Measurements from ENCODE around the gene DLD. TPM values are rescaled to one million over a fixed set of nuclear protein-coding genes. Genes with fewer than 3 reads are reported as not detected.

Gene DLD
- total RNA-seq, 2 donors from 2014 or later: 119 to 183 TPM

GRCh38 chr7:107937531-107937930 lies 46.5 kb downstream of the DLD start:
- Histone ChIP-seq H3K27ac (peak overlapping the region; percentile 55), H3K9ac (ENCODE audit: low read depth in 2 of 2, low read length in 2 of 2) (no peak overlapping the region), H3K27me3 (no peaks in the 10 kb centered on the region), H3K9me3 (no peaks in the 10 kb centered on the region), H3K36me3 (peaks cover 12% of the 10 kb centered on the region), H3K4me1 (no peaks in the 10 kb centered on the region), H3K4me3 (no peak overlapping the region)
- TF ChIP-seq CTCF (IDR thresholded peaks at IDR 0.05): no peak
- intact Hi-C loops (cut with DNase I): loop anchor here (10.0 kb wide), 1 partner anchor 47 kb away; no protein-coding TSS in a partner anchor
- DNase-seq: no peak

DNA sequence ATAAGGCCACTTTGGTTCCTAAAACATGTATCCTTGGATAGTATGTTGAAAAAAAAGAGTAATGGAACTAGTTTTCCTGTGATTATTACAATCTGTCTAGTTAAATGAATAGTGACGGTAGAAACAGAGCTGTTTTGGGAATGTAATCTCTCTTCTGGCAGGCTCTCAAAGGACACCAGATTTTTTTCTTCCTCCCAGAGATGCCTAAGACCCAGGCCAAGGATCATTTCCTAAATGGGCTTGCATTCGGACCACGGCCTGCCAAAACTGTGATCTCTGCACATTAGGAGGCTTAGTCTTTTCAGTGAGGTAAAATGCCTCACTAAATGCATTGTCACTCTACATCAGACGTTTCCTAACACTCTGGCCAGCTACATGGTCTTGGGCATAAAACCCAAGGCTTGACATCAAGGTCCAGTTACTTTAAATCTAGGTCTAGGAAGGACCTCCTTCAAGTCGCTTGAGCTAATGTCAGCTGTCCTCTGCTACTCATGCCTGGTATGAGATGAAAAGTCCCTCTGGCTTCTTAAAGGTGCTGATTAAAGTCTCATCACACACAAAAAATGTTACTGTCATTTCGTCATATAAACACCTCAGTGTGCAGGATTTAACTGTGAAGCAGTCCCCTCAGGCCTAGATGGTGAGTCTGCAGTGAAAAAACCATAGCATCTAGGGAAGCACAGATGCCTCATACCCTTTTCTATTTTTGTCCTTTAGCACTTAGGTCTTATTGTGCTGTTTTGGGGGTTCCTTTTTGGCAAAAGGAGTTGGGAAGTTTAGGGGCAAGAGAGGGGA lies 47.7 kb downstream of the DLD start:
- H3K27ac ChIP-seq: peak overlapping the region; percentile 55
- H3K36me3 ChIP-seq: peaks cover 12% of the 10 kb centered on the region
- H3K9ac ChIP-seq (ENCODE audit: low read depth in 2 of 2, low read length in 2 of 2): no peak overlapping the region
- no peaks in the 10 kb centered on the region for H3K4me1 ChIP-seq
- intact Hi-C loops (cut with DNase I): loop anchor here (10.0 kb wide), 1 partner anchor 46 kb away; no protein-coding TSS in a partner anchor
- H3K9me3 ChIP-seq: no peaks in the 10 kb centered on the region
- no peak for DNase-seq
- H3K4me3 ChIP-seq: no peak overlapping the region
- no peaks in the 10 kb centered on the region for H3K27me3 ChIP-seq
- TF ChIP-seq CTCF (IDR thresholded peaks at IDR 0.05): no peak

GRCh38 chr7:107939573-107940489 lies 48.8 kb downstream of the DLD start:
- H3K9me3 ChIP-seq: no peaks in the 10 kb centered on the region
- H3K4me1 ChIP-seq: no peaks in the 10 kb centered on the region
- H3K4me3 ChIP-seq: no peak overlapping the region
- intact Hi-C loops (cut with DNase I): loop anchor here (10.0 kb wide), 1 partner anchor 45 kb away; no protein-coding TSS in a partner anchor
- peak overlapping the region; percentile 55 for H3K27ac ChIP-seq
- H3K36me3 ChIP-seq: peaks cover 12% of the 10 kb centered on the region
- no peak overlapping the region for H3K9ac ChIP-seq (ENCODE audit: low read depth in 2 of 2, low read length in 2 of 2)
- H3K27me3 ChIP-seq: no peaks in the 10 kb centered on the region
- TF ChIP-seq CTCF (IDR thresholded peaks at IDR 0.05): no peak
- no peak for DNase-seq

GRCh38 chr7:107940951-107941350 lies 50.0 kb downstream of the DLD start:
- no peak overlapping the region for H3K9ac ChIP-seq (ENCODE audit: low read depth in 2 of 2, low read length in 2 of 2)
- H3K36me3 ChIP-seq: peaks cover 12% of the 10 kb centered on the region
- no peak for DNase-seq
- H3K4me1 ChIP-seq: no peaks in the 10 kb centered on the region
- no peaks in the 10 kb centered on the region for H3K9me3 ChIP-seq
- H3K27ac ChIP-seq: no peak overlapping the region
- H3K4me3 ChIP-seq: no peak overlapping the region
- intact Hi-C loops (cut with DNase I): no loop called here
- TF ChIP-seq CTCF (IDR thresholded peaks at IDR 0.05): no peak
- no peaks in the 10 kb centered on the region for H3K27me3 ChIP-seq

DNA sequence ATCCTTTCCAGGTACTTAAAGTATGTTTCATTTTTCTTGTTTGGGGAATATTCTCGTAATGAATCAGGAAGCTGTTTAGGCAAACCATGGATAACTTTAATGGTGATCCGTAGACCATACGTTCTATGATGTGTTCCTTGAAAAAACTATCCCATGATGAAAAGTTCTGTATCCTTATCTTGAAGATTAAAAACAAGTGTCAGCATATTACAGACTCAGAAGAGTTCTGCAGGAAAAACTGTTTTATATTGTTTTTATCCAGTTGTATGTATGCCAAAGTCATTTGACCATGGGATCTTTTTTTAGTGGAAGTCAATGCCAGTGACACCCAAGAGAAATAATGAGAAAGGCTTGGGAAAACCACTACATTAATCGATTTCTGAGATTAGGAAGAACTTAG lies 52.0 kb downstream of the DLD start:
- intact Hi-C loops (cut with DNase I): no loop called here
- Histone ChIP-seq H3K36me3 (peaks cover 12% of the 10 kb centered on the region), H3K9me3 (no peaks in the 10 kb centered on the region), H3K4me1 (no peaks in the 10 kb centered on the region), H3K9ac (ENCODE audit: low read depth in 2 of 2, low read length in 2 of 2) (no peak overlapping the region), H3K27ac (no peak overlapping the region), H3K27me3 (no peaks in the 10 kb centered on the region), H3K4me3 (no peak overlapping the region)
- DNase-seq: no peak
- no peak for TF ChIP-seq CTCF (IDR thresholded peaks at IDR 0.05)
